ENCODE measurements around the gene ESR2.

Gene ESR2

GRCh38 chr14:64209444-64210131 lies 84.6 kb downstream of the ESR2 start:
- Histone ChIP-seq H3K27ac (ENCODE audit: low read depth, low read length) (no peak overlapping the region), H3K4me1 (ENCODE audit: insufficient read depth, low read length) (no peaks in the 10 kb centered on the region; the same call in 1 of the 2 replicates), H3K9me3 (ENCODE audit: insufficient read depth, low read depth, low read length) (no peaks in the 10 kb centered on the region), H3K4me3 (ENCODE audit: low read length) (no peak overlapping the region), H3K27me3 (ENCODE audit: insufficient read depth, low read length) (no peaks in the 10 kb centered on the region), H3K9ac (ENCODE audit: low read depth, low read length) (no peak overlapping the region), H3K36me3 (ENCODE audit: insufficient read depth, low read length) (peaks cover 69% of the 10 kb centered on the region)
- WGBS, result 94% methylated on average over 21 of the region's 21 CpGs

GRCh38 chr14:64208981-64209380 lies 85.2 kb downstream of the ESR2 start:
- H3K9ac ChIP-seq (ENCODE audit: low read depth, low read length), result no peak overlapping the region
- no peaks in the 10 kb centered on the region for H3K9me3 ChIP-seq (ENCODE audit: insufficient read depth, low read depth, low read length)
- H3K4me3 ChIP-seq (ENCODE audit: low read length), result no peak overlapping the region
- H3K4me1 ChIP-seq (ENCODE audit: insufficient read depth, low read length), result no peaks in the 10 kb centered on the region; the same call in 1 of the 2 replicates
- 91% methylated on average over 10 of the region's 10 CpGs for WGBS
- no peak overlapping the region for H3K27ac ChIP-seq (ENCODE audit: low read depth, low read length)
- peaks cover 63% of the 10 kb centered on the region for H3K36me3 ChIP-seq (ENCODE audit: insufficient read depth, low read length)
- no peaks in the 10 kb centered on the region for H3K27me3 ChIP-seq (ENCODE audit: insufficient read depth, low read length)

- Histone ChIP-seq H3K9me3 (ENCODE audit: insufficient read depth, low read depth, low read length) (no peaks in the 10 kb centered on the region), H3K9ac (ENCODE audit: low read depth, low read length) (no peak overlapping the region), H3K4me3 (ENCODE audit: low read length) (no peak overlapping the region), H3K4me1 (ENCODE audit: insufficient read depth, low read length) (no peaks in the 10 kb centered on the region; the same call in 1 of the 2 replicates), H3K36me3 (ENCODE audit: insufficient read depth, low read length) (peaks cover 60% of the 10 kb centered on the region), H3K27ac (ENCODE audit: low read depth, low read length) (no peak overlapping the region), H3K27me3 (ENCODE audit: insufficient read depth, low read length) (no peaks in the 10 kb centered on the region)
- WGBS, result 94% methylated on average over 7 of the region's 7 CpGs
These were observed 85.9 kb downstream of the ESR2 start for GRCh38 chr14:64208261-64208660.

GRCh38 chr14:64203366-64204006 lies 90.7 kb downstream of the ESR2 start:
- no peaks in the 10 kb centered on the region for H3K27me3 ChIP-seq (ENCODE audit: insufficient read depth, low read length)
- no peaks in the 10 kb centered on the region for H3K9me3 ChIP-seq (ENCODE audit: insufficient read depth, low read depth, low read length)
- no peak overlapping the region for H3K9ac ChIP-seq (ENCODE audit: low read depth, low read length)
- peaks cover 13% of the 10 kb centered on the region for H3K4me1 ChIP-seq (ENCODE audit: insufficient read depth, low read length)
- 93% methylated on average over 4 of the region's 4 CpGs for WGBS
- H3K27ac ChIP-seq (ENCODE audit: low read depth, low read length), result no peak overlapping the region
- no peak overlapping the region for H3K4me3 ChIP-seq (ENCODE audit: low read length)
- H3K36me3 ChIP-seq (ENCODE audit: insufficient read depth, low read length), result peaks cover 22% of the 10 kb centered on the region

GRCh38 chr14:64202716-64203115 lies 91.5 kb downstream of the ESR2 start:
- H3K27ac ChIP-seq (ENCODE audit: low read depth, low read length), result no peak overlapping the region
- H3K4me3 ChIP-seq (ENCODE audit: low read length), result no peak overlapping the region
- 91% methylated on average over 10 of the region's 10 CpGs for WGBS
- no peak overlapping the region for H3K9ac ChIP-seq (ENCODE audit: low read depth, low read length)
- H3K27me3 ChIP-seq (ENCODE audit: insufficient read depth, low read length), result no peaks in the 10 kb centered on the region
- H3K4me1 ChIP-seq (ENCODE audit: insufficient read depth, low read length), result peaks cover 13% of the 10 kb centered on the region
- H3K36me3 ChIP-seq (ENCODE audit: insufficient read depth, low read length), result peaks cover 14% of the 10 kb centered on the region; the same call in 1 of the 2 replicates
- H3K9me3 ChIP-seq (ENCODE audit: insufficient read depth, low read depth, low read length), result no peaks in the 10 kb centered on the region

- Histone ChIP-seq H3K27me3 (ENCODE audit: insufficient read depth, low read length) (no peaks in the 10 kb centered on the region), H3K4me1 (ENCODE audit: insufficient read depth, low read length) (peaks cover 20% of the 10 kb centered on the region), H3K9me3 (ENCODE audit: insufficient read depth, low read depth, low read length) (no peaks in the 10 kb centered on the region), H3K27ac (ENCODE audit: low read depth, low read length) (no peak overlapping the region), H3K4me3 (ENCODE audit: low read length) (no peak overlapping the region), H3K9ac (ENCODE audit: low read depth, low read length) (no peak overlapping the region), H3K36me3 (ENCODE audit: insufficient read depth, low read length) (peaks cover 13% of the 10 kb centered on the region; the same call in 1 of the 2 replicates)
- WGBS, result 94% methylated on average over 17 of the region's 18 CpGs
These were observed 92.1 kb downstream of the ESR2 start for GRCh38 chr14:64201921-64202545.

- Histone ChIP-seq H3K27ac (ENCODE audit: low read depth, low read length) (no peak overlapping the region), H3K27me3 (ENCODE audit: insufficient read depth, low read length) (no peaks in the 10 kb centered on the region), H3K4me3 (ENCODE audit: low read length) (no peak overlapping the region), H3K9me3 (ENCODE audit: insufficient read depth, low read depth, low read length) (no peaks in the 10 kb centered on the region), H3K36me3 (ENCODE audit: insufficient read depth, low read length) (peaks cover 11% of the 10 kb centered on the region; the same call in 1 of the 2 replicates), H3K4me1 (ENCODE audit: insufficient read depth, low read length) (peaks cover 26% of the 10 kb centered on the region), H3K9ac (ENCODE audit: low read depth, low read length) (no peak overlapping the region)
- WGBS, result 84% methylated on average over 7 of the region's 7 CpGs
These were observed 92.9 kb downstream of the ESR2 start for GRCh38 chr14:64201296-64201695.

- Histone ChIP-seq H3K9ac (ENCODE audit: low read depth, low read length) (no peak overlapping the region), H3K4me1 (ENCODE audit: insufficient read depth, low read length) (peaks cover 30% of the 10 kb centered on the region), H3K9me3 (ENCODE audit: insufficient read depth, low read depth, low read length) (no peaks in the 10 kb centered on the region), H3K36me3 (ENCODE audit: insufficient read depth, low read length) (peaks cover 11% of the 10 kb centered on the region; the same call in 1 of the 2 replicates), H3K27ac (ENCODE audit: low read depth, low read length) (0 out of 2 replicates have a peak overlapping the region, but pooled peaks have one; percentile 11), H3K4me3 (ENCODE audit: low read length) (no peak overlapping the region), H3K27me3 (ENCODE audit: insufficient read depth, low read length) (no peaks in the 10 kb centered on the region)
- WGBS, result 43% methylated on average over 4 of the region's 4 CpGs
These were observed 94.0 kb downstream of the ESR2 start for GRCh38 chr14:64200170-64200569.

- WGBS, result 92% methylated on average over 3 of the region's 3 CpGs
- Histone ChIP-seq H3K9me3 (ENCODE audit: insufficient read depth, low read depth, low read length) (no peaks in the 10 kb centered on the region), H3K36me3 (ENCODE audit: insufficient read depth, low read length) (peaks cover 9% of the 10 kb centered on the region; the same call in 1 of the 2 replicates), H3K4me3 (ENCODE audit: low read length) (no peak overlapping the region), H3K27me3 (ENCODE audit: insufficient read depth, low read length) (no peaks in the 10 kb centered on the region), H3K27ac (ENCODE audit: low read depth, low read length) (no peak overlapping the region), H3K4me1 (ENCODE audit: insufficient read depth, low read length) (peaks cover 41% of the 10 kb centered on the region), H3K9ac (ENCODE audit: low read depth, low read length) (no peak overlapping the region)
These were observed 95.7 kb downstream of the ESR2 start for GRCh38 chr14:64198486-64198885.

GRCh38 chr14:64197996-64198395 lies 96.2 kb downstream of the ESR2 start:
- H3K27ac ChIP-seq (ENCODE audit: low read depth, low read length), result no peak overlapping the region
- no peak overlapping the region for H3K9ac ChIP-seq (ENCODE audit: low read depth, low read length)
- no peaks in the 10 kb centered on the region for H3K27me3 ChIP-seq (ENCODE audit: insufficient read depth, low read length)
- H3K4me3 ChIP-seq (ENCODE audit: low read length), result no peak overlapping the region
- H3K4me1 ChIP-seq (ENCODE audit: insufficient read depth, low read length), result peaks cover 45% of the 10 kb centered on the region
- 83% methylated on average over 3 of the region's 3 CpGs for WGBS
- peaks cover 4% of the 10 kb centered on the region; the same call in 1 of the 2 replicates for H3K36me3 ChIP-seq (ENCODE audit: insufficient read depth, low read length)
- H3K9me3 ChIP-seq (ENCODE audit: insufficient read depth, low read depth, low read length), result no peaks in the 10 kb centered on the region

GRCh38 chr14:64196814-64197411 lies 97.3 kb downstream of the ESR2 start:
- H3K9me3 ChIP-seq (ENCODE audit: insufficient read depth, low read depth, low read length), result no peaks in the 10 kb centered on the region
- peaks cover 55% of the 10 kb centered on the region for H3K4me1 ChIP-seq (ENCODE audit: insufficient read depth, low read length)
- H3K27ac ChIP-seq (ENCODE audit: low read depth, low read length), result 0 out of 2 replicates have a peak overlapping the region, but pooled peaks have one; percentile 16
- 20% methylated on average over 20 of the region's 20 CpGs for whole genome bisulfite sequencing
- H3K9ac ChIP-seq (ENCODE audit: low read depth, low read length), result peak overlapping the region; percentile 46; the same call in 1 of the 2 replicates
- peak overlapping the region; percentile 48 for H3K4me3 ChIP-seq (ENCODE audit: low read length)
- H3K27me3 ChIP-seq (ENCODE audit: insufficient read depth, low read length), result no peaks in the 10 kb centered on the region
- peaks cover 2% of the 10 kb centered on the region; the same call in 1 of the 2 replicates for H3K36me3 ChIP-seq (ENCODE audit: insufficient read depth, low read length)
